Cardiac muscle cell (in vitro differentiated cells and primary cell): ENCODE results near the gene KCNA2. TPM values are rescaled to one million over a fixed set of nuclear protein-coding genes. Genes with fewer than 3 reads are reported as not detected.

Experiments used
- DNase-seq, 2 donors: peaks; one replicate each; pipeline versions ENCODE4 v3.0.0 to v3.0.0-alpha.2; 2010 to 2017; ENCODE audit warnings: low read depth in 1 of 2, low spot score in 1 of 2
- H3K27ac ChIP-seq: fragments of 200-600 bp; sonication (generic); 2 replicates; pipeline ENCODE4 v1.5.1; 2016
- H3K27me3 ChIP-seq: fragments of 200-600 bp; sonication (generic); 2 replicates; pipeline ENCODE4 v1.6.0; 2016; ENCODE audit warnings: control low read depth
- H3K36me3 ChIP-seq: fragments of 200-600 bp; sonication (generic); 2 replicates; pipeline ENCODE4 v1.5.1; 2016; ENCODE audit warnings: control low read depth
- H3K4me1 ChIP-seq: fragments of 200-600 bp; sonication (generic); 2 replicates; pipeline ENCODE4 v1.8.1; 2017; ENCODE audit warnings: low read depth, mild to moderate bottlenecking, mixed run types
- H3K4me3 ChIP-seq: fragments of 200-600 bp; sonication (generic); 2 replicates; pipeline ENCODE4 v1.5.1; 2016; ENCODE audit warnings: mild to moderate bottlenecking
- H3K9me3 ChIP-seq: fragments of 200-600 bp; sonication (generic); 2 replicates; pipeline ENCODE4 v1.5.1; 2017; ENCODE audit warnings: low read depth, mild to moderate bottlenecking, control low read depth
- polyA plus RNA-seq: library from polyadenylated mRNA; unstranded; fragments of >200 nt; fragmentation: Nextera tagmentation; extraction: Ambion mirVana; gene quantifications from 2 replicates; pipeline ENCODE4 v1.2.1, GENCODE V29; 2016
- total RNA-seq: library from RNA; depleted of rRNA; stranded (reverse); fragments of >200 nt; gene quantifications from 2 replicates; pipeline ENCODE4 v1.2.3, GENCODE V29; 2016
- TF ChIP-seq, protein P1 (sequence below): IDR thresholded peaks from 2 replicates; pipeline ENCODE4 v1.5.1; 2012; ENCODE audit warnings: low read depth, mild to moderate bottlenecking, low read length

Gene KCNA2
- total and polyA plus RNA-seq, 2 experiments from 2014 or later, result 0.03 to 0.17 TPM

DNA sequence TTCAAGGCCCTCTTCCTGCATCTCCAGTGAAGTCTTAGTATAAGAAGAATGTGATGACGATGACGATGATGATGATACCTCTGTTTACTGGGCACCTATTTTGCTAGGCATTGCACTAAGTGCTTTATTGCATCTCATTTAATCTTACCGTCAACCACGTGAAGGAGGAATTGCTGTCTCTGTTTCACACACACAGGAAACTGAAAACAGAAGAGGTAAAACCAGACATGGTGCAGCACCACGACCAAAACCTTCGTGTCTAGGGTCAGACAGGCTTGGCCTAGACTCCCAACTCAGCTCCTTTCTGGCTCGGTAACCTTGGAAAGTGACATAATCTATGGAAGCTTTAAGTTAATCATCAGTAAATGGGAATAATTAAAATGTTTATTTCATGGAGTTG, 20.7 kb upstream of the KCNA2 start:
- Histone ChIP-seq H3K27me3 (peaks cover 30% of the 10 kb centered on the region), H3K4me1 (no peaks in the 10 kb centered on the region), H3K9me3 (no peaks in the 10 kb centered on the region), H3K36me3 (no peaks in the 10 kb centered on the region), H3K4me3 (no peak overlapping the region), H3K27ac (no peak overlapping the region)
- no peak for DNase-seq
- TF ChIP-seq, protein P1, sequence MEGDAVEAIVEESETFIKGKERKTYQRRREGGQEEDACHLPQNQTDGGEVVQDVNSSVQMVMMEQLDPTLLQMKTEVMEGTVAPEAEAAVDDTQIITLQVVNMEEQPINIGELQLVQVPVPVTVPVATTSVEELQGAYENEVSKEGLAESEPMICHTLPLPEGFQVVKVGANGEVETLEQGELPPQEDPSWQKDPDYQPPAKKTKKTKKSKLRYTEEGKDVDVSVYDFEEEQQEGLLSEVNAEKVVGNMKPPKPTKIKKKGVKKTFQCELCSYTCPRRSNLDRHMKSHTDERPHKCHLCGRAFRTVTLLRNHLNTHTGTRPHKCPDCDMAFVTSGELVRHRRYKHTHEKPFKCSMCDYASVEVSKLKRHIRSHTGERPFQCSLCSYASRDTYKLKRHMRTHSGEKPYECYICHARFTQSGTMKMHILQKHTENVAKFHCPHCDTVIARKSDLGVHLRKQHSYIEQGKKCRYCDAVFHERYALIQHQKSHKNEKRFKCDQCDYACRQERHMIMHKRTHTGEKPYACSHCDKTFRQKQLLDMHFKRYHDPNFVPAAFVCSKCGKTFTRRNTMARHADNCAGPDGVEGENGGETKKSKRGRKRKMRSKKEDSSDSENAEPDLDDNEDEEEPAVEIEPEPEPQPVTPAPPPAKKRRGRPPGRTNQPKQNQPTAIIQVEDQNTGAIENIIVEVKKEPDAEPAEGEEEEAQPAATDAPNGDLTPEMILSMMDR, result no peak

DNA sequence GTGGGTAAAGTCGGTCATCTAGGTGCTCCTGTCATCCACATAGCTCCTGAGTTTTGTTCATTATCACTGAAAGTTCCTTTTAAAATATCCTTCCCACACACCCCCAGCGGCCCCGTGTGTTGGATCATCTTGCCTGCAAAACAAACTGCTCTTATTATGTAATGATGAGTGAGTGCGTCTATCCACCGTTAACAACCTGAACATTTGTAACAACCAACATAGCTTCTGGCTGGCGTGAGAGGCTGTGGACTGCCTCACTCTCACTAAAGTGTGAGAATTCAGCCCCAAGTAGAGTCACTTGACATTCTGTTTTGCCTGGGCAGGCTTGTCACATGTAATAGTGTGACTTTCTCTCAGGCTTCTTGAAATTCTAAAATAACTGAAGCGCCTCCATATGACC, 14.5 kb upstream of the KCNA2 start:
- no peaks in the 10 kb centered on the region for H3K4me1 ChIP-seq
- peaks cover 62% of the 10 kb centered on the region for H3K27me3 ChIP-seq
- H3K36me3 ChIP-seq, result no peaks in the 10 kb centered on the region
- H3K4me3 ChIP-seq, result no peak overlapping the region
- no peak overlapping the region for H3K27ac ChIP-seq
- H3K9me3 ChIP-seq, result no peaks in the 10 kb centered on the region
- TF ChIP-seq, protein P1, result no peak
- DNase-seq, result peak in 1 of 2 donors; percentile 15

DNA sequence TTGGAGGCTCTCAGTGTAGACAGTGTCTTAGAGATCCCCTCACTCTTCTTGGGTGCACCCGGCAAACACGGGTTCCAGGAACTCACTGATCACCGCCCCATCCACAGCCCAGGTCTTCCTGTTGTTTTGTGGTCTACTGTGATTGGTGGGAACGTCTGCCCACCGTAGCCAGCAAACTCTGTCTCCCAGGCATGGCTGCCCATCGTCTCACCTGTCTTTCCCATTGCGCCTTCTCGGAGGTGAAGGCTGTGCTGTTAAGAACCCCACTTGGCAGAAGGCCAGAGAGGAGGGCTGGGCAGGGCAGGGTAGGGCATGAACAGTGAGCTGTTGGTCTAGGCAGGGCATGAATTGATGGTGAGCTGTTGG, 14.1 kb upstream of the KCNA2 start:
- H3K27ac ChIP-seq, result no peak overlapping the region
- TF ChIP-seq, protein P1, result no peak
- H3K27me3 ChIP-seq, result peaks cover 66% of the 10 kb centered on the region
- no peaks in the 10 kb centered on the region for H3K36me3 ChIP-seq
- H3K4me3 ChIP-seq, result no peak overlapping the region
- H3K4me1 ChIP-seq, result no peaks in the 10 kb centered on the region
- no peak for DNase-seq
- no peaks in the 10 kb centered on the region for H3K9me3 ChIP-seq

DNA sequence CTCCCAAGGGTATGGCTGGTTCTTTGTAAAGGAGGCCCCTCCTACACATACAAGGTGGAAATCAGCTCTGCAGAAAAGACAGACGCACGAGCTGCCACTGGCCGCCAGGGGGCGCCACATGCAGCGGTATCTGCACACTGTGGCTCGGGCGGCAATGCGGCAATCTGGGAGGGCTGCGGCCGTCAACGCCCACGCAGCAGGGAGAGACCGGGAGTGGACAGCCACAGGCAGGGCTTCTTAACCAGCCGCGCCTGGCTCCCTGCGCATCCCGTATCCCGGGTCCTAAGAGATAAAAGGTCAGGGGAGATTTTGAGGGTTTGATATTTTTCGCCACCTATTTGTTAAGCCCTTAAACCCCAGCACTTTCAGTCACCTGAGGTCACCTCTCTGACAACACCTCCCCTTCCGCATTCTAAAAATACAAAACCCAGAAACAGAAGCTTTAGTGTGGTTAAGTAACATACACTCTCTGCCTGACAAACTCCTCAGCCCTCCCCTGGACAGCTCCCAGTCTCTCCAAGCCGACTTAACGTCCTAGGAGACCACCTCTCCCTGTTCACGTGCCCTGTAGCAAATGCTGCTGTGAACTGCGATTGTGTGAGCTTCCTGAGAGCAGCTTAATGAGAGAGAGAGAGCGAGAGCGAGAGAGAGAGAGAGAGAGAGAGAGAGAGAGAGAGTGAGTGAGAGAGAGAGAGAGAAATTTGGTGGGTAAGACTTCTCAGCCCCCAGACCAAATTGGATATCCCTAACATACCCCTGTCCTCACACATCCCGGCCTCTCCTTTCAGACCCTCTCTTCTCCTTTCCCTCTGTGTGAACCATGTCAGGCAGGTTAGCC, 13.5 kb upstream of the KCNA2 start:
- no peaks in the 10 kb centered on the region for H3K36me3 ChIP-seq
- peak; percentile 89 to 93 for DNase-seq
- TF ChIP-seq, protein P1, result peak; percentile 95
- H3K27me3 ChIP-seq, result peaks cover 70% of the 10 kb centered on the region
- no peak overlapping the region for H3K4me3 ChIP-seq
- H3K4me1 ChIP-seq, result no peaks in the 10 kb centered on the region
- no peak overlapping the region for H3K27ac ChIP-seq
- H3K9me3 ChIP-seq, result no peaks in the 10 kb centered on the region

- H3K27ac ChIP-seq, result no peak overlapping the region
- TF ChIP-seq, protein P1, result no peak
- no peaks in the 10 kb centered on the region for H3K9me3 ChIP-seq
- peaks cover 74% of the 10 kb centered on the region for H3K27me3 ChIP-seq
- no peaks in the 10 kb centered on the region for H3K36me3 ChIP-seq
- no peaks in the 10 kb centered on the region for H3K4me1 ChIP-seq
- no peak for DNase-seq
- no peak overlapping the region for H3K4me3 ChIP-seq
Measured at GRCh38 chr1:110618668-110619067, 12.5 kb upstream of the KCNA2 start.
